HEK293 (cell line): ENCODE results near the gene MCAT.

ENCODE experiments used
- FEZF1 ChIP-seq: fragments of 450-650 bp; formaldehyde crosslinking; IDR thresholded peaks from 2 replicates; pipeline ENCODE4 v1.5.1; 2016; ENCODE audit warnings: missing biosample characterization, missing genetic modification characterization
- KLF17 ChIP-seq: fragments of 450-650 bp; formaldehyde crosslinking; IDR thresholded peaks from 2 replicates; pipeline ENCODE4 v1.5.1; 2016; ENCODE audit warnings: missing biosample characterization, missing genetic modification characterization
- OSR2 ChIP-seq: fragments of 450-650 bp; formaldehyde crosslinking; IDR thresholded peaks from 2 replicates; pipeline ENCODE4 v1.5.1; 2016; ENCODE audit warnings: missing biosample characterization, missing genetic modification characterization
- TSHZ1 ChIP-seq: fragments of 450-650 bp; formaldehyde crosslinking; IDR thresholded peaks from 2 replicates; pipeline ENCODE4 v1.5.1; 2016; ENCODE audit warnings: missing biosample characterization, missing genetic modification characterization, borderline replicate concordance
- YY1 ChIP-seq: fragments of 450-650 bp; formaldehyde crosslinking; IDR thresholded peaks from 2 replicates; pipeline ENCODE4 v1.5.1; 2018; ENCODE audit warnings: missing biosample characterization, missing genetic modification characterization
- ZBTB26 ChIP-seq: fragments of 450-650 bp; formaldehyde crosslinking; optimal IDR thresholded peaks from 2 replicates; pipeline ENCODE3; 2016; ENCODE audit warnings: missing biosample characterization, mild to moderate bottlenecking, missing genetic modification characterization
- ZBTB48 ChIP-seq: fragments of 450-650 bp; formaldehyde crosslinking; IDR thresholded peaks from 2 replicates; pipeline ENCODE4 v1.5.1; 2016; ENCODE audit warnings: missing biosample characterization, missing genetic modification characterization
- ZNF398 ChIP-seq: fragments of 450-650 bp; formaldehyde crosslinking; IDR thresholded peaks from 2 replicates; pipeline ENCODE4 v1.5.1; 2017; ENCODE audit warnings: missing biosample characterization, missing genetic modification characterization
- ZNF600 ChIP-seq: fragments of 450-650 bp; formaldehyde crosslinking; IDR thresholded peaks from 2 replicates; pipeline ENCODE4 v1.5.1; 2016; ENCODE audit warnings: missing biosample characterization, missing genetic modification characterization
- ZNF623 ChIP-seq: fragments of 450-650 bp; formaldehyde crosslinking; IDR thresholded peaks from 2 replicates; pipeline ENCODE4 v1.5.1; 2016; ENCODE audit warnings: missing biosample characterization, missing genetic modification characterization
- ZNF626 ChIP-seq: fragments of 450-650 bp; sonication (Bioruptor Pico); formaldehyde crosslinking; IDR thresholded peaks from 2 replicates; pipeline ENCODE4 v1.5.1; 2018; ENCODE audit warnings: missing biosample characterization, missing genetic modification characterization, inconsistent platforms
- ZNF704 ChIP-seq: fragments of 450-650 bp; formaldehyde crosslinking; IDR thresholded peaks from 2 replicates; pipeline ENCODE4 v1.5.1; 2016; ENCODE audit warnings: missing biosample characterization, missing genetic modification characterization
- ZNF707 ChIP-seq: fragments of 450-650 bp; formaldehyde crosslinking; IDR thresholded peaks from 2 replicates; pipeline ENCODE4 v1.5.1; 2016; ENCODE audit warnings: missing biosample characterization, missing genetic modification characterization
- TF ChIP-seq, protein P1 (sequence below): fragments of 450-650 bp; formaldehyde crosslinking; conservative IDR thresholded peaks from 2 replicates; pipeline ENCODE4 v1.5.1; 2016; ENCODE audit warnings: low read depth, missing biosample characterization, missing genetic modification characterization
- TF ChIP-seq, protein P2 (sequence below): fragments of 450-650 bp; formaldehyde crosslinking; IDR thresholded peaks from 2 replicates; pipeline ENCODE4 v1.5.1; 2016; ENCODE audit warnings: missing biosample characterization, missing genetic modification characterization

The MCAT gene

DNA sequence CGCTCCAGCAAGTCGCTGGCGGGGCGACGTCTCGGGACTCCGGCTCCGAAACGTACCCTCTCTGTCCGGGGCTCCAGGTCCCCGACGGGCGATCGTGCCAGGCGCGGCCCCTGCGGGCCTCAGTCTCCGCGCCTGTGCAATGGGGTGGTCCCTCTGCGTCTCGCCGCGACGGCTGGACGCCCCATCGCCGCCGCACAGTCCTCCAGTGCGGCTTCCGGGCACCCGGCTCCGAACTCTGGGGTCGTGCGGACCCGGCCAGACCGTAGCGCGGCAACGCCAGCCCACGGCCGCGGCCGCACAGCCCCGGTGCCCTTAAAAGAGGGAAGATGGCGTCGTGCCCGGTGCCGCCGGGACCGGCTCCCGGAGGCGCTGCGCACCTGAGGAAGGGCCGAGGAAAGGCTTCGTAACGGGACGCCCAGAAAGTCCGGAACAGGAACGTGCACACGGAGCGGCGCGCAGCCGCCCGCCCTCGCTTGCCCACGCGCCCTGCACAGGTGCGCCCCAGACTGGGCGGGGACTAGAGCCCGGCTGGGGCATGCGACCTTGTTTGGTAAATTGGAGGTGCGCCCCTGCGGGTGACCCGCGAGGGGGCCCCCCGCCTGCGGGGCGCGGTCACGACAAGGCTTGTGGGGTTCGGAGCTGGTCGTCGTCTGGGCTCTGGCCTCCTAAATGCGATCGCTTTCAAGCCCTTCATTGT is 32.1 kb downstream of the MCAT start (continued):
- TF ChIP-seq, protein P1, sequence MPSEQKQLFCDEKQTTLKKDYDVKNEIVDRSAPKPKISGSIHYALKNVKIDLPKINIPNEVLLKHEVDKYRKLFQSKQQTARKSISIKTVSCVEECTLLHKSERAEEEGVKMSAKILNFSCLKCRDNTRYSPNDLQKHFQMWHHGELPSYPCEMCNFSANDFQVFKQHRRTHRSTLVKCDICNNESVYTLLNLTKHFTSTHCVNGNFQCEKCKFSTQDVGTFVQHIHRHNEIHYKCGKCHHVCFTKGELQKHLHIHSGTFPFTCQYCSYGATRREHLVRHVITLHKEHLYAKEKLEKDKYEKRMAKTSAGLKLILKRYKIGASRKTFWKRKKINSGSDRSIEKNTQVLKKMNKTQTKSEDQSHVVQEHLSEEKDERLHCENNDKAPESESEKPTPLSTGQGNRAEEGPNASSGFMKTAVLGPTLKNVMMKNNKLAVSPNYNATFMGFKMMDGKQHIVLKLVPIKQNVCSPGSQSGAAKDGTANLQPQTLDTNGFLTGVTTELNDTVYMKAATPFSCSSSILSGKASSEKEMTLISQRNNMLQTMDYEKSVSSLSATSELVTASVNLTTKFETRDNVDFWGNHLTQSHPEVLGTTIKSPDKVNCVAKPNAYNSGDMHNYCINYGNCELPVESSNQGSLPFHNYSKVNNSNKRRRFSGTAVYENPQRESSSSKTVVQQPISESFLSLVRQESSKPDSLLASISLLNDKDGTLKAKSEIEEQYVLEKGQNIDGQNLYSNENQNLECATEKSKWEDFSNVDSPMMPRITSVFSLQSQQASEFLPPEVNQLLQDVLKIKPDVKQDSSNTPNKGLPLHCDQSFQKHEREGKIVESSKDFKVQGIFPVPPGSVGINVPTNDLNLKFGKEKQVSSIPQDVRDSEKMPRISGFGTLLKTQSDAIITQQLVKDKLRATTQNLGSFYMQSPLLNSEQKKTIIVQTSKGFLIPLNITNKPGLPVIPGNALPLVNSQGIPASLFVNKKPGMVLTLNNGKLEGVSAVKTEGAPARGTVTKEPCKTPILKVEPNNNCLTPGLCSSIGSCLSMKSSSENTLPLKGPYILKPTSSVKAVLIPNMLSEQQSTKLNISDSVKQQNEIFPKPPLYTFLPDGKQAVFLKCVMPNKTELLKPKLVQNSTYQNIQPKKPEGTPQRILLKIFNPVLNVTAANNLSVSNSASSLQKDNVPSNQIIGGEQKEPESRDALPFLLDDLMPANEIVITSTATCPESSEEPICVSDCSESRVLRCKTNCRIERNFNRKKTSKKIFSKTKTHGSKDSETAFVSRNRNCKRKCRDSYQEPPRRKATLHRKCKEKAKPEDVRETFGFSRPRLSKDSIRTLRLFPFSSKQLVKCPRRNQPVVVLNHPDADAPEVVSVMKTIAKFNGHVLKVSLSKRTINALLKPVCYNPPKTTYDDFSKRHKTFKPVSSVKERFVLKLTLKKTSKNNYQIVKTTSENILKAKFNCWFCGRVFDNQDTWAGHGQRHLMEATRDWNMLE (tag by site-specific recombination) = no peak
- TF ChIP-seq ZNF398 (tag by site-specific recombination) = 0 out of 2 replicates have a peak, but pooled peaks have one; percentile 12
- no peak for TF ChIP-seq OSR2 (tag by site-specific recombination)
- TF ChIP-seq ZNF600 (tag by site-specific recombination) = 0 out of 2 replicates have a peak, but pooled peaks have one; percentile 35
- 0 out of 2 replicates have a peak, but pooled peaks have one; percentile 18 for TF ChIP-seq KLF17 (tag by site-specific recombination)
- TF ChIP-seq, protein P2, sequence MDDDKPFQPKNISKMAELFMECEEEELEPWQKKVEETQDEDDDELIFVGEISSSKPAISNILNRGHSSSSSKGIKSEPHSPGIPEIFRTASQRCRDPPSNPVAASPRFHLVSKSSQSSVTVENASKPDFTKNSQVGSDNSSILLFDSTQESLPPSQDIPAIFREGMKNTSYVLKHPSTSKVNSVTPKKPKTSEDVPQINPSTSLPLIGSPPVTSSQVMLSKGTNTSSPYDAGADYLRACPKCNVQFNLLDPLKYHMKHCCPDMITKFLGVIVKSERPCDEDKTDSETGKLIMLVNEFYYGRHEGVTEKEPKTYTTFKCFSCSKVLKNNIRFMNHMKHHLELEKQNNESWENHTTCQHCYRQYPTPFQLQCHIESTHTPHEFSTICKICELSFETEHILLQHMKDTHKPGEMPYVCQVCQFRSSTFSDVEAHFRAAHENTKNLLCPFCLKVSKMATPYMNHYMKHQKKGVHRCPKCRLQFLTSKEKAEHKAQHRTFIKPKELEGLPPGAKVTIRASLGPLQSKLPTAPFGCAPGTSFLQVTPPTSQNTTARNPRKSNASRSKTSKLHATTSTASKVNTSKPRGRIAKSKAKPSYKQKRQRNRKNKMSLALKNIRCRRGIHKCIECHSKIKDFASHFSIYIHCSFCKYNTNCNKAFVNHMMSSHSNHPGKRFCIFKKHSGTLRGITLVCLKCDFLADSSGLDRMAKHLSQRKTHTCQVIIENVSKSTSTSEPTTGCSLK = no peak
- no peak for TF ChIP-seq ZNF626 (tag by site-specific recombination)
- no peak for TF ChIP-seq ZNF707 (tag by site-specific recombination)
- TF ChIP-seq ZNF704 (tag by site-specific recombination) = no peak
- TF ChIP-seq ZNF623 (tag by site-specific recombination) = no peak
- peak; percentile 35; the same call in 1 of the 2 replicates for TF ChIP-seq YY1
- TF ChIP-seq ZBTB26 (tag by site-specific recombination) = peak; percentile 68
- TF ChIP-seq FEZF1 (tag by site-specific recombination) = no peak
- TF ChIP-seq ZBTB48 (tag by site-specific recombination) = peak; percentile 19; the same call in 1 of the 2 replicates
- no peak for TF ChIP-seq TSHZ1
